Activated T-helper 1 cell treated with anti-CD3 and anti-CD28 coated beads, Interleukin-2, amount 50 U/mL, for 16 hours (primary cell): Measurements from ENCODE around the gene ZNF385C.
"Not testable (repeated sequence)": the region's sequence is repeated elsewhere in the genome, so short reads cannot be mapped to it uniquely, and the experiment has no call there.

Experiments
- DNase-seq, 2 donors: peaks; one replicate each; pipeline ENCODE4 v3.0.0-alpha.2; 2020; ENCODE audit warnings: low read depth in 1 of 2, low spot score in 1 of 2

ZNF385C gene, protein sequence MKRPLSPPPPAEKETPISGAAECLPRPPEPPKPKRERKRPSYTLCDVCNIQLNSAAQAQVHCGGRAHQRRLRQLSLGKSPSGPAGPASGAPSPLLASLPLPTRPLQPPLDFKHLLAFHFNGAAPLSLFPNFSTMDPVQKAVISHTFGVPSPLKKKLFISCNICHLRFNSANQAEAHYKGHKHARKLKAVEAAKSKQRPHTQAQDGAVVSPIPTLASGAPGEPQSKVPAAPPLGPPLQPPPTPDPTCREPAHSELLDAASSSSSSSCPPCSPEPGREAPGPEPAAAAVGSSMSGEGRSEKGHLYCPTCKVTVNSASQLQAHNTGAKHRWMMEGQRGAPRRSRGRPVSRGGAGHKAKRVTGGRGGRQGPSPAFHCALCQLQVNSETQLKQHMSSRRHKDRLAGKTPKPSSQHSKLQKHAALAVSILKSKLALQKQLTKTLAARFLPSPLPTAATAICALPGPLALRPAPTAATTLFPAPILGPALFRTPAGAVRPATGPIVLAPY

DNA sequence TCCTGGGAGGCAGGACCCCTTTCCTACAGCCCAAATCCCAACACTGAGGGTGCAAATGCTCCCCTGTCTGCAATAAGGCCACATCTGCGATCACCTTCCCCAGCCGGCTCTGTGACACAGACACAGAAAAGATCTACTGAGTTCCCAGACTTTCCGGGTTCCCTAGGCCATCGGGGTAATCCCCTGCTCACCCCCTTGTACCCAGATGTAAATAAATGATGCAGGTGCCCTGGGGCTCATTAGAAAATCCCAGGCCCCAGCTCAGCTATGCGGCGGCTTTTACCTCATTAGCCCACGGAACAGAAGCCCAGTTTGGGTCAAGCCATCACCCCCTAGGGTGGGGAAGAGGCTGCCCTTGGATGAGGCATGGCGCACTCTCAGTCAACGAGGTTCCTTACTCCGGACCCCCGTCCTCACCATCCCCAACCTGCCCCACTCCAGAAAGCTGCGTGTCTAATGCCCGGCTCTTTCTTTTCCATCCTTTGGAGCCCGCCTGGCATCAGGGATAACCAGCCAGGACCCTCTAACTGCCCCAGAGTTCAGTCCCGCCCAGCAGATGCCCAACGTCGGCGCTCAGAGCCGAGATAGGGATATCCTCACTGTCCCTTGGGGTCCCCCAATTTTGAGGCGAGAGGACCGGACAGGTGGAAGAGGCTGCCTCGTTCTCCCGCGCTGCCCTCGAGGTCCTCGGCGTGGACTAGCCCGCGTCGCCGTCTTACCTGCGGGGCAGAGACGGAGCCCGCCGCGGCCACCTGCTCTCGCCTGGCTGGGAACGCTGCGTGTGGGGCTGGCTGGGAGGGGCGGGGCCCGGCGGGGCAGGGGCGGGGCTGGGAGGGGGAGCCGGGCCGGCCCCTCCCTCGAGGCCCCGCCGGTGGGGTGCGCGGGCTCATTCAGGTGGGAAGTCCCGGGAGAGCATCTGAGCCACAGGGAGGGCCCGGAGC, at the start of gene ZNF385C:
Gene ZNF385C (minus strand): TSS at position 783 of the 941 bp plus-strand sequence. CDS start 35,417 bp downstream, outside the sequence.
- peak in 1 of 2 donors; percentile 30 for DNase-seq

DNA sequence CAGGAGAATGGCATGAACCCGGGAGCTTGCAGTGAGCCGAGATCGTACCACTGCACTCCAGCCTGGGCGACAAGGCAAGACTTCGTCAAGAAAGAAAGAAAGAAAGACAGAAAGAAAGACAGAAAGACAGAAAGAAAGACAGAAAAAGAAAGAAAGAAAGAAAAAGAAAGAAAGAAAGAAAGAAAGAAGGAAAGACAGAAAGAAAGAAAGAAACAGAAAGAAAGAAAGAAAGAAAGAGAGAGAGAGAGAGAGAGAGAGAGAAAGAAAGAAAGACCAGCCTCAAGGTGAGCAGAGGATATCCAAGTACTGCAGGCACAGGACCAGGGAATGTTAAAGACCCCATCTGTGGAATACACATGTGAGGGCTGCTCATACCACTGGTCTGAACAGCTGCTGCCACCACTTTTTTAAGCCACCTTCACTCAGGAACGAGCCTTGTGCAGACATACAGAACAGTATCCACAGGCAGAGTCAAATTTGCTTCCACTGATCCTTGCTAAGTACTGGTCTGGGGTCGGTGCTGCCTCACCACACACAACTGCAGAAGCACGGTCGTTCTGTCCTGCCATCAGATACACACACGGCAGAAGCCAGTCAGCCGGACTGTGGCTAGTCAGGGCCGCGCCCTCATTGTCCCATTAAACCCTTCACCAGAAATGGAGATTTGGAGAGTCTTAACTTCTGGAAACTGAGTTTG, 48.8 kb upstream of the ZNF385C start:
- no peak for DNase-seq

DNA sequence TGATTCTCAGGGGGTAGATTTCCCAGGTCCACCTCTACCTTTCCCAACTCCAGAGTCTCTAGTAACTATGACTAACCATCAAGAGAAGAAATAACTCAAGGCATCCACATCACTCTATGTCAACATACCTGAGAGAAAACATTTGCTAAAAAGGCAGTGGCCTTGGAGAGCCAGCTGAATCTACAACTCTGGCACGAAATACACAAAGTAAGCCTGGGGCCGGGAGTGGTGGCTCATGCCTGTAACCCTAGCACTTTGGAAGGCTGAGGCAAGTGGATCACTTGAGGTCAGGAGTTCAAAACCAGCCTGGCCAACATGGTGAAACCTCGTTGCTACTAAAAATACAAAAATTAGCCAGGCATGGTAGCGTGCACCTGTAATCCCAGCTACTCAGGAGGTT, 44.9 kb upstream of the ZNF385C start:
- DNase-seq: not testable (repeated sequence)

DNA sequence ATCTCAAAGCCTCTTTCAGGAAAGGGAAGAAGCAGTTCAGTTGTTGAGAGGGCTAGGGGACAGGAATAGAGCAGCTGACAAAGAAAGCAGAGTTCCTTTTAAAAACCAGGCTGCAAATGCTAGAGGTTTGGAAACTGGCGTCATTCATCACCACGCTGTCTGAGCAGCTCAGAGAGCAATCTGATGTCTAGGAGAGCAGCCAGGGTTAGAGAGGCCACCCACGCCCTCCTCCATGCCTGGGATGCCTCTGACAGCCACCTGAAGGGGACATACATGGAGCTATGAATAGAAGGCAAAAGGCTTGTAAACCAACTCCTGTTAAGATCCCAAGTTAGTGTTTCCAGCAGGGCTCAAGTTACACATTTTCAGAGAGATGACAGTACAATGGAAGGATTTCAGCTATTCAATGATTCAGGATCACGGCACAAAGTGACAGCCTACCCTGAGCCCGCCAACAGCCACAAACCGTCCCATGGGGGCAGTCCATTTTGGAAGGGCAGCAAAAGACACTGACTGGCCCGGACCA, 44.2 kb upstream of the ZNF385C start:
- no peak for DNase-seq

DNA sequence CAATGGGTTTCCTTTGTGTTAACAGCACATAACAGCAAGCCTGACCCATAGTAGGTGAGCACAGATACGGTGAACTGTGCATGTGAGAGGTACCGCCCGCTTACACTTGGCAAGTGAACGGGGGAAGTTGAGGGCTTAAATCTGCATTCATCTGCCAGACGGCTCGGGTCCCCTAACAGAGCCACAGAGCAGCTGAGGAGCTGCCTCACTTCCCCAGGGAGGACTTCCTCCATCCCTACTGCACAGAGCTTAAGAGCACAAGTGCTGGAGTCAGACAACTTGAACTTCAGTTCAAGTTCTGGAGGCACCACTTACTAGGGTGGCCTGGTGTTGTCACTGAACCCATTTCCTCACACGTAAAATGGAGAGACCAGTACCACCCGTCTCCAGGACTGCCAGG, 43.1 kb upstream of the ZNF385C start:
- no peak for DNase-seq

DNA sequence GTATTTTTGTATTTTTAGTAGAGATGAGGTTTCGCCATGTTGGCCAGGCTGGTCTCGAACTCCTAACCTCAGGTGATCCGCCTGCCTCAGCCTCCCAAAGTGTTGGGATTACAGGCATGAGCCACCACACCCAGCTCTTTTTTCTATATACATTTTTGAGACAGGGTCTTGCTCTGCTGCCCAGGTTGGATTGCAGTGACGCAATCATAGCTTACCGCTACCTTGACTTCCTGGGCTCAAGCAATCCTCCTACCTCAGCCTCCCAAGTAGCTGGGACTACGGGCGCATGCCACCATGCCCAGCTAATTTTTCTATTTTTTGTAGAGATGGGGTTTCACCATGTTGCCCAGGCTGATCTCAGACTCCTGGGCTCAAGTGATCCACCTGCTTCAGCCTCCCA, 42.4 kb upstream of the ZNF385C start:
- not testable (repeated sequence) for DNase-seq

DNA sequence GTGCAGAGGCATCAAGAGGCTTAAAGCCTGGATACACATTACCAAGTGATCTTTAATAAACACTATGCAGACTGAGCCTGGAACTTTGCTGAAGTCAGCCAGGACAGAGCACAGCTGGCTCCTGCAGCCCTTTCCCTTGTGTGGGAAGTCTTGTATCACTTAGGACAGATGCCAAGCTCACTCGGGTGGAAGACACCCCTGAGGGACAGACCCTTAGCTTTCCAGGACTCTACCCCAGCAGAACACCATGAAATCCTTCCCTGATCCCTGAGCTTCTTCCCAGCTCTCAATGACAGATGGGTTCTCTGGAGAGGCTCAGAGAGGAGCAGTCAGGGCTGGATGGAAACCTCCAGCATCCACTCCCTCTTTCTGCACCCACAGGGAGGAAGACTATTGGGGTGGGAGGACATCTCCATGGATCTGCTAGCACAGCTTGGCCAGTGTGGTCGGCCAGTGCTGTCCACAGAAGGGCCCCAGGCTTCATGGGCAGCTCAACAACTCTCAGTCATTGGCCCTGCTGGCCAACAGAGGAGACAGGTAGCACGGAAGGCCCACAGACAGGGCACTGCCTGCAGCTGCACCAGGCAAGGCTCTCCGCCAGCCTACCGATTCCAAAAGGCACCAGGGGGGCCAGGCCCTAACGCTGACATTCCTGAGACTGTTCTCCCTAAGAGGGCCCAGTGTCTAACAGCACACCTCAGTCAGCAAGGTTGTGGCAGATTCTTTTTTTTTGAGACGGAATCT, 40.6 kb upstream of the ZNF385C start:
- DNase-seq: no peak

DNA sequence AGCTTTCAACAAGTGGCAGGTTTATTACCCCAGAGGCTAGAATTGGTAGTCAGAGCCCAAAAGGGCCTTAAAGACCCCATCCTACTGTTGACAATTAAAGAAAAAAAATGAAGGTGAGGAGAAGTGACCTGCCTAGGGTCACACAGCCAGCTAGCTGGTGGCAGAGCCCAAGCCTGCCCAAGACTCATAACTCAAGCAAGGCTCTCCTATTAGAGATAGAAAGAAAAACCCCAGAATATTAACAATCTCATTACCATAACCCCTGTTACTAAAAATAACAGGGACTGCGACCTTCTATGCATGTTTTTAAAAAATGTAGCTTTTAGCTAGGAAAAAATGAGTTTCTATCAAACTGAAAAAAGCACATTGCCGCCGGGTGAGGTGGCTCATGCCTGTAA, 38.4 kb upstream of the ZNF385C start:
- DNase-seq: no peak

DNA sequence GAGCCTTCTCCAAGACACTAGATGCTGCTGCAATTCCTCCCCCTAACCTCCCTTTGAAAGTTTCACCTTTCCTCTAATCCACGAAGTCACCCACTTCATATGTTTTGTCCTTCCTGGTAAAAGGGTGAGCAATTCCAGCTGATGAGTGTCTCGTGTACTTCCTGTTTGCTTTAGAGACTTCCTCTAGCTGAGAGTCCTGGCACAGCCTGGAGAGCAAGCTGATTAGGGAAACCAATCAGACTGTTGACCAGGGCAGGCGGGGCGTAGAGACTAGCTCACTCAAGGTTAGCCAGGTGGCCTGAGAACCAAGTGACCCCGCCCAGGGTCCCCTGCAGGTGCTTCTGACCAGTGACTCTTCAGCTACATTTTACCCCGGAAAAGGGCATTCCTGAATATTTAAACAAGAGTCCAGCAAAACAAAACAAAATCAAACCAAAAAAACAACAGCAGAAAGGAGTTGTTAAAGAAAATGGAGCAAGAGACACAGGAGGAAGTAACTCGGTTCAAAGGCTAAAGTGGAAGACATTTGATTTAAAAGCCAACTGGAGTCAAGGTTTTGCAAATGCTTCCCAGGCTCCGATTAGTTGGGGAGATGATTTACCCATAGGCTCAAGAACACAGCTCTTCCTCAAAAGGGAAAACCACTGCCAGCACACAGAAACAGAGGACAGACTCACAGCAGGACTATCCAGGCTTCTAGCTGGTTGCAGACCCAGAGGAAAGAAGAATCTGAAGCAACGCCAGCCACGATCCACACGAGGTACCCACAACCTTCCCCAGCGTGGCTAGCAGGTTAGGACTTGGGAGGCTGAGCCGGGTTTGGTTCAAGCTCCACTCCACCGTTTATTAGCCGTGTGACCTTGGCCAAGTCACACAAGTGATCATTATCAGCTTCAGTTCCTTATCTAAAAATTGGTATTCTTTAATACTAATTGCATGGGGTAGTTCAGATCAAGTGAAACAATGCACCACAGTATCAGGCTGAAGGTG, 37.7 kb upstream of the ZNF385C start:
- no peak for DNase-seq

DNA sequence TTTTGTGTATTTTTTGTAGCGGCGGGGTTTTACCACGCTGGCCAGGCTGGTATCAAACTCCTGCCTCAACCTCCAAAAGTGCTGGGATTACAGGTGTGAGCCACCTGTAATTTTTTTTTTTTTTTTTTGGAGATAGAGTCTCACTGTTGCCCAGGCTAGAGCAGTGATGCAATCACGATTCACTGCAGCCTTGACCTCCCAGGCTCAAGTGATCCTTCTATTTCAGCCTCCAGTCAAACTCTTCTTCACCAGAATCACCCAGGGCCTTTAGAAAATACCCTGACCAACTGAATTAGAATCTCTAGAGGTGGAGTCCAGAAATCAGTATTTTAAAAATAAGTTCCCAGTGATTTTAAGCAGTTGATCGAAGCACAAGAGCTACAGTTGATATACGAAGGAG, 36.9 kb upstream of the ZNF385C start:
- no peak for DNase-seq

DNA sequence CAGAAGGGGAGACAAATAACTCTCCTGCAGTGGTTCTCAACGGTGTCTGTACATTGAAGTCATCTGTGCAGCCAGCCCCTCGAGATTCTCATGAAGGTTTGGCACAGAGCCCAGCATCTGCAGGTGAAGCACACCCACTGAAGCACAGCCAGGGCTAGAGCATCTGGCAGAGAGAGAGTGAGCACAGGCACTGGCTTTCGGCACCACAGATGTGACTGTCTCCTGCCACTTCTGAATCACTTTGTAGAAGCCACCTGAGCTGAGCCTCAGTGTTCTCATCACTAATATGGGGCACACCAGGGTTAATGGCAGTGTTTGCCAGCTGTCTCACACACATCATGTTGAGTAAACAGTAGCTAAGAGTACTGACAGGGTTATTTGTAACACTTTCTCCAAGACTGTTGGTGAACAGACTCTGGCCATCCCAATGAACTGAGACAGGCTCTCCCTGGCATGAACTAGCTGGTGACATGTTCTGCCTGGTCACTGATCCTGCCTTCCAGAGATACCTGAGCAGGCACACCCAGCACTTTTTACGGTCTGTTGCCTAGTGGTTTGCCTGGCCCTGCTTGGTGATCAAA, 35.3 kb upstream of the ZNF385C start:
- DNase-seq: no peak

DNA sequence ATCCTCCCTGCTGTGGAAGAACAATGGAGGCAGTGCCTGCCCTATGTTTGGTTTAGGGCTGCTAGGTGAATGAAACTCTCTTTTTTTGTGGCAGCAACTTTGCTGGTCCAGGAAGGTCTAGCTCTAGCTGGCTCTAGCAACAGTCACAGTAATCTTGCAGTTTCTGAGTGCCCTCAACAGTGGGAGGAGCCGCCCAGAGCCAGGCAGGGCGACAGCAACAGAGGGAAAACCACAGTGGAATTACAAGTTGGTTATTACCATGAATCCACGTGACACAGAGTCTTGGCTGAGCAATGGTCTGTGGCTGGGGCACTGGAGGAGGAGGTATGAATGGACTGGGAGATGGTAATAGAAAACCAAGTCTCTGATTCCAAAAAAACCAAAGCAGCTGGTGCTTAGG, 34.7 kb upstream of the ZNF385C start:
- no peak for DNase-seq

DNA sequence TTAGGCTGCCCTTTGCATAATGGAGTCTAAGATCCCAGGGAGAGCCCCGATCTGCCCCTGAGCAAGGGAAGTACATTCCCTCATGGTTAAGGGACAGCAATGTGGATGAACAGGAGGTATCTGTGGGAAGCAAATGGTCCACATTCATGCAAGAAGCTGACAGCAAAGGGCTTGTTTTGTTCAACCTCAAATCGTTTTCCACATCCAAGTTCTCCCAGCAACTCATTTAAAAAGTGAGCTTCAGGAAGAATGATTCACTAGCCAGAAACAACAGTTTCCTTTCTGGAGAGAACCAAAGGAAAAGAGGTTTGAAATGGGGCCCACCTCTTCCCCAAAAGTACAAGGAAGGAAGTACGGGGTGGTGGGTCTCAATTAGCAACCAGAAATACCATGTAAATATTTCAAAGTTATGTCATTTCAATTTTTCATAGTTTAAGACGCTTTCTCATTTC, 33.7 kb upstream of the ZNF385C start:
- DNase-seq: no peak

DNA sequence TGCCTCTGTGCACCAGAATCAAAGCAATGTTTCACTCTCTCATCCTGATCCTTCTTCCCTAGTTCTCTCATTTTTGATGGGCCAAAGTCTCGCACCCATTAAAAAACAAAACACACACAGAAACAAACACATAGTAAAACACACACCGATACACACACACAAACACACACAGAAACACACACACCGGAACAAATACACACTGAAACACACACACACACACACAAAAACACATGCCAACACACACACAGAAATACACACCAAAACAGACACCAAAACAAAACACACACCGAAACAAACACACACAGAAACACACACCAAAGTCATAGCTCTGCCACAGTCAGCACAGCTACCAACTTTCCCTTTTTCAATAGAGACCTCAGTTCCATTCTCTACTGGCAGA, 33.0 kb upstream of the ZNF385C start:
- DNase-seq: no peak

DNA sequence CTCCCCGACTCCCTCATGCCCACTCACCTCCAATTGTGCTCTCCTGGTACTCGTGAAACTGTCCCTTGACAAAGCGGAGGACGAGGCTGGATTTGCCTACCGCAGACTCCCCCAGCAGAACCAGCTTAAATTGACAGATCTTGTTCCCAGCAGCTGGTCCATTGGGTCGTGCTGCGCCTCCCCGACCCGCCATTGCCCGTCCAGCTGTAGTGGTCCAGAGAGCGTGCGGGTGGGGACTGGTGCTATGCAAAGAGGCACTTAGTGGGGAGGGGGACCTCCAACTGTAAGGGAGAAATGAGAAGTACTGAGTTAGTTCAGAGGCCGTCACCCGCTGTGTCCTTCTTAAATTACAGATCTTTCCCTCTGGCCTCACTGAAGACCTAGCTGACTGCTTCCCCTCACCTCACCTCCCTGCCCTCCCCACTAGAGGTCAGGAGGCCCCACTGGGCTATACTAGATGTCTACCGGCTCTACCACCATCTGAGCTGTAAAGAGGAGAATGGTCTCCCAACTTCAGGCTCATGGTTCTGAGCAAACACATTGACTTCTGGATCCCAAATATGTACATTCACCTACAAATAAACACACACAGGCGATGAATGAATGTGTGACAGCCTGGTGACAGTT, 32.1 kb upstream of the ZNF385C start:
- no peak for DNase-seq

DNA sequence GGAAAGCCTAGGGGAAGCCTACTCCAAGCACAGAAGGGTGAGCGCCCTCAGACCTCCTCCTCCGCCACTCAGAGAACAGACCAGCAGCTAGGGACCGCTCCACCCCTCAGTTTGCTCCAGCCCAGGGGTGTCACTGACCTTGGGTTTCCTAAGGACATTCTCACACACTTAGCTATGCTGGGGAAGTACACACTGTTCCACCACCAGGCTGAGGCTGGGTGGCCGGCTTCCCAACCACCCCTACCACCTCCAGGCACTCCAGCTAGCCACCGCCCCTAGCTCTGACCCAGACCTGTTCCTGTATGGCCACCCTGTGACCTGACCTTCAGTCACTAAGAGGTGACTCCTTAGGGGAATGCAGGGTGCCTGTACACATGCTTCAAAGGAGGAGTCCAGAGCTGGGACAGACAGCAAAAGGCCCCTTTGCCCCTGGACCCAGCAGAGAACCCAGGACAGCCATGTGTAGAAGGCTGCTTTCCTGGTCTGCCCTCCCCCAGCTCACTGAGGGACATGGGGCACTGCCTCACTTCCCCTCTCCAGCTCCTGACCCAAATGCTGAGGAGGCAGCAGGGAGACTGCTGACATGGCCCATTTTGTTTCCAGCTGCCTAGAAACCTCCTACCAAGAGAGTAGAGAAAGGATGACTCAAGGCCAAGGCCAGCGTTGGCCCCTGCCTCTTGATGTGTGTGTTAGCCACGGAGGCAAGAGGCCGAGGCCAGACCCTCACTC, 31.0 kb upstream of the ZNF385C start:
- DNase-seq: no peak

DNA sequence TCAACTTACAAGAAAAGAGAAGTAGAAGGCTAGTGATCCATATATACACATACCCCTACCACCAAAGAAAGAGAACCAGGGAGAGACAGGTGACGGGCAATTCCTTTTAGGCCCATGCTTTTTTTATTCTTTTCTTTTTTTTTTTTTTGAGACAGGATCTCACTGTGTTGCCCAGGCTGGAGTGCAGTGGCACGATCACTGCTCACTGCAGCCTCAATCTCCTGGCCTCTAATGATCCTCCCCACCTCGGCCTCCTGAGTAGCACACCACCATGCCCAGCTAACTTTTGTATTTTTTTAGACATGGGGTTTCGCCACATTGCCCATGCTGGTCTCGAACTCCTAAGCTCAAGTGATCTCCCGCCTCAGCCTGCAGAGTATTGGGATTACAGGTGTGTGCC, 29.1 kb upstream of the ZNF385C start:
- DNase-seq: no peak

DNA sequence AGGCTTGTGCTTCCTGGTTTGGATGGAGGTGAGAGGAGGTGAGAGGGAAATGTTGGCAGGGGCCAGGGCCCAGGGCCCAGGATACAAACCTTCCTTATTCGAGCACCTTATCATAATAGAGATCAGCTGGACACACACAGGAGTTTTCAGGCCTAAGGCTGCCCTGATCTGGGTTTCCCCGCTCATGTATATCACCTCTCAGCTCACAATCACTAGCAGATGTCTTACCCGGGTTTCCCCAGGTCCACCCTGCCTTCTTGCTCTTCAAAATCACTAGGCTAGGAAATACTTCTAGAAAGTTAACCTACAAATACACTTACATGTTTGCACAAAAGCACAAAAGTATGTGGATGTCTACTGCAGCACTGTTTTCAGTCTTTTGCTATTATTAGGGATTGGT, 28.6 kb upstream of the ZNF385C start:
- DNase-seq: no peak
